K562 (cell line): ENCODE measurements around the gene NINJ1. TPM values are rescaled to one million over a fixed set of nuclear protein-coding genes. Genes with fewer than 3 reads are reported as not detected.

Source experiments
- ATAC-seq: fragments of 200-7000 bp; cut with Tn5 transposase; 3 replicates; pipeline ENCODE4 v1.9.1; 2020; ENCODE audit warnings: moderate library complexity
- BruUV-seq: library from RNA; stranded (reverse); fragments of 400-500 nt; replicated peaks from 2 replicates; lab custom pipeline; 2021; lab: Mats Ljungman, UMichigan
- CTCF ChIA-PET: fragments of 300-600 bp; formaldehyde crosslinking; extraction: SDS; loops from one replicate; lab custom pipeline; 2021; ENCODE audit warnings: low intra/inter-chr PET ratio; lab: Yijun Ruan, JAX
- POLR2A ChIA-PET: fragments of 300-600, 350-650 bp; sonication (Branson Sonifier 250); formaldehyde crosslinking; extraction: SDS; loops from one replicate; lab custom pipeline; 2021; ENCODE audit warnings: antibody characterized with exemption, inconsistent platforms; lab: Yijun Ruan, JAX
- DNase-seq, 4 experiments: peaks; one replicate each; pipeline versions ENCODE4 v3.0.0 to v3.0.0-alpha.2; 2011 to 2018; ENCODE audit warnings: low spot score in 3 of 4, mixed read lengths in 3 of 4; ENCODE audit errors: extremely low read depth in 1 of 4
- FAIRE-seq: peaks from 2 replicates; lab custom pipeline; 2011; peaks lifted over from hg19 to GRCh38; lab: Jason Lieb, UNC
- H2AFZ ChIP-seq: 2 replicates; pipeline ENCODE4 v1.6.0; 2011; ENCODE audit warnings: low read depth, low read length, control low read depth, inconsistent platforms
- H3K27ac ChIP-seq: fragments of 200-600 bp; 3 replicates; pipeline ENCODE4 v1.8.0; 2011; ENCODE audit warnings: low read depth, mild to moderate bottlenecking, control low read depth, inconsistent platforms, low read length, moderate library complexity, mixed read lengths; ENCODE audit errors: extremely low read depth
- H3K27me3 ChIP-seq, 2 experiments: fragments of 300-600 bp in 1 of 2; 2 replicates in 1 of 2; 3 replicates in 1 of 2; pipeline versions ENCODE4 v1.6.0 to v1.8.0; 2011; ENCODE audit warnings: inconsistent platforms in 2 of 2, low read length in 2 of 2, mild to moderate bottlenecking in 1 of 2, mixed read lengths in 1 of 2, moderate library complexity in 1 of 2; ENCODE audit not compliant: control insufficient read depth in 2 of 2, insufficient read depth in 2 of 2
- H3K36me3 ChIP-seq: fragments of 300-600 bp; 3 replicates; pipeline ENCODE4 v1.8.0; 2011; ENCODE audit warnings: mild to moderate bottlenecking, low read length, inconsistent platforms; ENCODE audit not compliant: control insufficient read depth, insufficient read depth
- H3K4me1 ChIP-seq, 2 experiments: fragments of 200-600 bp in 1 of 2; replicated peaks in 1 of 2; 2 replicates in 1 of 2; 3 replicates in 1 of 2; pipeline versions ENCODE4 v1.5.1 to v1.8.0; 2011; ENCODE audit warnings: inconsistent platforms in 2 of 2, low read length in 2 of 2, mild to moderate bottlenecking in 1 of 2, mixed read lengths in 1 of 2, moderate library complexity in 1 of 2; ENCODE audit not compliant: control insufficient read depth in 2 of 2, insufficient read depth in 2 of 2
- H3K4me2 ChIP-seq: 2 replicates; pipeline ENCODE4 v1.6.1; 2011; ENCODE audit warnings: low read length, control low read depth, inconsistent platforms, mixed read lengths; ENCODE audit not compliant: insufficient read depth
- H3K4me3 ChIP-seq: fragments of 200-600 bp; sonication (generic), shearing (Covaris generic); 2 replicates; pipeline ENCODE4 v1.5.1; 2016; ENCODE audit warnings: control low read depth, inconsistent platforms
- H3K79me2 ChIP-seq: fragments of 200-600 bp; 3 replicates; pipeline ENCODE4 v1.8.0; 2011; ENCODE audit warnings: low read length, inconsistent platforms; ENCODE audit not compliant: control insufficient read depth, insufficient read depth
- H3K9ac ChIP-seq, 2 experiments: 2 replicates each; pipeline versions ENCODE4 v1.6.0 to v1.6.1; 2011; ENCODE audit warnings: low read depth in 2 of 2, low read length in 2 of 2, control low read depth in 1 of 2, inconsistent platforms in 1 of 2, mild to moderate bottlenecking in 1 of 2, mixed read lengths in 1 of 2; ENCODE audit not compliant: insufficient read depth in 1 of 2
- H3K9me1 ChIP-seq: one replicate; pipeline ENCODE4 v1.6.0; 2011; ENCODE audit warnings: inconsistent platforms, mild to moderate bottlenecking, low read length, moderate library complexity; ENCODE audit not compliant: control insufficient read depth, insufficient read depth
- H3K9me3 ChIP-seq: replicated peaks from 2 replicates; pipeline ENCODE4 v1.5.1; 2011; ENCODE audit warnings: low read depth, low read length, inconsistent platforms; ENCODE audit not compliant: control insufficient read depth, insufficient read depth
- H4K20me1 ChIP-seq: replicated peaks from 2 replicates; pipeline ENCODE4 v1.6.1; 2011; ENCODE audit warnings: low read length, inconsistent platforms, mixed read lengths; ENCODE audit not compliant: control insufficient read depth, insufficient read depth
- FOXK2 ChIP-seq, 2 experiments: fragments of 450-650 bp; IDR thresholded peaks in 1 of 2; conservative IDR thresholded peaks in 1 of 2; 2 replicates each; pipeline ENCODE4 v1.6.1; 2016; ENCODE audit warnings: low read depth in 2 of 2, mild to moderate bottlenecking in 1 of 2
- NEUROD1 ChIP-seq: fragments of 150-350 bp; IDR thresholded peaks from 2 replicates; pipeline ENCODE4 v1.6.1; 2014; ENCODE audit warnings: borderline replicate concordance, low read length, low read depth; ENCODE audit not compliant: partially characterized antibody
- POLR2H ChIP-seq: IDR thresholded peaks from 2 replicates; pipeline ENCODE4 v1.6.1; 2016; ENCODE audit warnings: missing genetic modification characterization, low read depth, mild to moderate bottlenecking, control low read depth, missing compliant biosample characterization, moderate library complexity
- RBM39 ChIP-seq: fragments of 200-400 bp; formaldehyde crosslinking; optimal IDR thresholded peaks from 2 replicates; pipeline ENCODE3; 2018; ENCODE audit warnings: low read depth, low read length
- SMARCE1 ChIP-seq: fragments of 450-650 bp; IDR thresholded peaks from 2 replicates; pipeline ENCODE4 v1.7.1; 2016; ENCODE audit warnings: mild to moderate bottlenecking
- ZNF41 ChIP-seq: fragments of 250-450 bp; sonication (Bioruptor Pico); conservative IDR thresholded peaks from 2 replicates; pipeline ENCODE4 v1.4.0; 2020; ENCODE audit warnings: mild to moderate bottlenecking
- ZNF586 ChIP-seq: fragments of 450-650 bp; formaldehyde crosslinking; conservative IDR thresholded peaks from 2 replicates; pipeline ENCODE4 v1.4.0; 2020; ENCODE audit warnings: mild to moderate bottlenecking, moderate library complexity
- WGBS: fragments of 100-300 bp; shearing (Covaris generic); methylation state at CpG from one replicate; pipeline ENCODE4 v1.1.6; 2016; ENCODE audit warnings: low coverage, mixed read lengths; ENCODE audit not compliant: insufficient coverage; ENCODE audit errors: missing lambda C conversion rate; 5-methylcytosine and 5-hydroxymethylcytosine counted together
- in situ Hi-C: fragments of 300-500 bp; cut with MboI; formaldehyde crosslinking; loops from 4 replicates; pipeline ENCODE4 v1.15.0; 2018; ENCODE audit warnings: inconsistent platforms, mixed read lengths
- intact Hi-C: fragments of 100-400 bp; cut with micrococcal nuclease; formaldehyde crosslinking; loops from 2 replicates; pipeline ENCODE4 v1.14.2; 2022
- polyA plus RNA-seq, 8 experiments: library from polyadenylated mRNA; depleted of rRNA in 4 of 8; stranded (reverse) in 5 of 8; unstranded in 3 of 8; fragments of >200 nt; fragmentation: Nextera tagmentation in 2 of 8; fragmentation: Illumina TruSeq in 1 of 8; extraction: Ambion mirVana in 2 of 8; extraction: Trizol in 1 of 8; gene quantifications; 2 replicates each; pipeline versions ENCODE4 v1.2.1 to v1.2.3, GENCODE V29; 2011 to 2014; ENCODE audit warnings: inconsistent platforms in 1 of 8, missing spikeins in 1 of 8
- total RNA-seq, 7 experiments: library from RNA; depleted of rRNA in 6 of 7; stranded (reverse); fragments of >200 nt in 6 of 7; fragmentation: Illumina TruSeq in 2 of 7; extraction: Trizol in 2 of 7; gene quantifications; 2 replicates each; pipeline versions ENCODE4 v1.2.1 to v1.2.3, GENCODE V29; 2011 to 2021; ENCODE audit warnings: low replicate concordance in 1 of 7
- TF ChIP-seq, protein P1 (sequence below), 2 experiments: fragments of 450-650 bp in 1 of 2; sonication (generic) in 1 of 2; formaldehyde crosslinking in 1 of 2; IDR thresholded peaks in 1 of 2; conservative IDR thresholded peaks in 1 of 2; 2 replicates each; pipeline versions ENCODE4 v1.6.1 to v1.8.1; 2016 to 2023; ENCODE audit warnings: mild to moderate bottlenecking in 2 of 2, moderate library complexity in 2 of 2, inconsistent platforms in 1 of 2, missing genetic modification reagents in 1 of 2
- TF ChIP-seq, protein P2 (sequence below), 2 experiments: fragments of 450-650 bp in 1 of 2; sonication (generic) in 1 of 2; formaldehyde crosslinking in 1 of 2; IDR thresholded peaks; 2 replicates each; pipeline versions ENCODE4 v1.7.1 to v1.9.0; 2016 to 2022; ENCODE audit warnings: inconsistent platforms in 1 of 2, mild to moderate bottlenecking in 1 of 2, missing genetic modification reagents in 1 of 2

The NINJ1 gene
- total and polyA plus RNA-seq, 9 of the 15 experiments (the other 6 are each of a cell fraction or from before 2014, with no cell fraction given): 0.13 to 8.4 (median 4.9) TPM

DNA sequence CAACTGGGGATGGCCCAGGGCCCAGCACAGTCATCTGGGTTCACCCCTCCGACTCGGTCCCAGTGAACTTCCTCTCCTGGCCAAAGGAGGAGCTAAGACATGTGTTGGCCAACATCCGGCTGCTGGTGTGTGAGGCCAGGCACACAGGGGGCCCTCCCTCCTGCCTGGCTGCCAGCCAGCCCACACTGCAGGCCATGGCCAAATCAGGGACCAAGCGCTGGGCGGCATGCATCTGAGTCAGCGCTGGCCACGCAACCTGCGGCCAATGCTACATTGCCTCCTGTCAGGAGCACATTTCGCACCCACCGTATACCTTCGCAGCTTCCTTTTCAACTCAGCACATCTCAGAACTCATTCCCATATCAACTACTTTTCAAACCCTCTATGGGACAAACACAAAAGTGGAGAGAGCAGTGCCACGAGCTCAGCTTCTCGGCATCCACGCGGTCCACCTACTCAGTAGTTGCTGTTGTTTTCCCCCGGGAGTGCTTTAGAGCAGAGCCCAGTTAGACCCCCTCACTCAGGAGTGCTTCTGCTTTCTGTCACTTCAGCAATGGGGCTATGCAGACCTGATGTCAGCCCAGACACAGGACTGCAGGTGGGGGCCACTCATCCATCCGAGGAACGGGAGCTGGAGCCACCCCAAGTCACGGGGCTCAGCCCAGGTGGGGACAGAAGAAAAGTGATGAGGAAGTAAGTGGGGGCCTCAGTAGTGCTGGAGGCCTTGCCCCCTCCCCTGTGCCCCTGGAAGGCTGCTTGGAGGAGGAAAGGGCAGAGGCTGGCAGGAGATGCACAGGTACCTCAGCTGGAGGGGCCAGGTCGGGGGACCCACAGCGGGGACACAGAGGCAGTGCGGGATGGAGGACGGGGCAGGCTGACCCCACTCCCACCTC is 13.9 kb downstream of the NINJ1 start:
- H4K20me1 ChIP-seq: no peaks in the 10 kb centered on the region
- no peaks in the 10 kb centered on the region for H3K9me3 ChIP-seq
- no TSS peak for BruUV-seq
- no peaks in the 10 kb centered on the region for H3K79me2 ChIP-seq
- peak overlapping the region; percentile 75 for H2AFZ ChIP-seq
- ATAC-seq: peak; percentile 92
- no peaks in the 10 kb centered on the region for H3K27me3 ChIP-seq
- WGBS: 38% methylated on average over 22 of the region's 23 CpGs
- FAIRE-seq: peak; percentile 98
- peak overlapping the region; percentile 63; the same call in 2 of the 3 replicates for H3K27ac ChIP-seq
- POLR2A ChIA-PET: interaction anchor here (0.6 to 2.0 kb wide), 8 partner anchors 9 to 117 kb away, joined by 3 to 16 read pairs (median 4); partner anchors contain the start of gene NINJ1
- DNase-seq: peak; percentile 80 to 87 (median 84)
- H3K4me1 ChIP-seq: peaks cover 24 to 41% of the 10 kb centered on the region in 2 experiments
- H3K4me2 ChIP-seq: peak overlapping the region; percentile 13
- H3K36me3 ChIP-seq: no peaks in the 10 kb centered on the region
- no peaks in the 10 kb centered on the region for H3K9me1 ChIP-seq
- intact Hi-C loops (no loop called here), in situ Hi-C loops (no loop called here)
- peak overlapping the region in 1 of 2 experiments; percentile 26; a peak in 2 of 4 replicates for H3K9ac ChIP-seq
- CTCF ChIA-PET: no interaction called here
- no peak overlapping the region for H3K4me3 ChIP-seq
- TF ChIP-seq RBM39: no peak
- TF ChIP-seq, protein P1, sequence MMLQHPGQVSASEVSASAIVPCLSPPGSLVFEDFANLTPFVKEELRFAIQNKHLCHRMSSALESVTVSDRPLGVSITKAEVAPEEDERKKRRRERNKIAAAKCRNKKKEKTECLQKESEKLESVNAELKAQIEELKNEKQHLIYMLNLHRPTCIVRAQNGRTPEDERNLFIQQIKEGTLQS (IDR thresholded peaks at IDR 0.05): peak; percentile 90
- TF ChIP-seq, protein P1 (CRISPR knock-in tag; conservative IDR thresholded peaks at IDR 0.05): no peak
- TF ChIP-seq, protein P2, sequence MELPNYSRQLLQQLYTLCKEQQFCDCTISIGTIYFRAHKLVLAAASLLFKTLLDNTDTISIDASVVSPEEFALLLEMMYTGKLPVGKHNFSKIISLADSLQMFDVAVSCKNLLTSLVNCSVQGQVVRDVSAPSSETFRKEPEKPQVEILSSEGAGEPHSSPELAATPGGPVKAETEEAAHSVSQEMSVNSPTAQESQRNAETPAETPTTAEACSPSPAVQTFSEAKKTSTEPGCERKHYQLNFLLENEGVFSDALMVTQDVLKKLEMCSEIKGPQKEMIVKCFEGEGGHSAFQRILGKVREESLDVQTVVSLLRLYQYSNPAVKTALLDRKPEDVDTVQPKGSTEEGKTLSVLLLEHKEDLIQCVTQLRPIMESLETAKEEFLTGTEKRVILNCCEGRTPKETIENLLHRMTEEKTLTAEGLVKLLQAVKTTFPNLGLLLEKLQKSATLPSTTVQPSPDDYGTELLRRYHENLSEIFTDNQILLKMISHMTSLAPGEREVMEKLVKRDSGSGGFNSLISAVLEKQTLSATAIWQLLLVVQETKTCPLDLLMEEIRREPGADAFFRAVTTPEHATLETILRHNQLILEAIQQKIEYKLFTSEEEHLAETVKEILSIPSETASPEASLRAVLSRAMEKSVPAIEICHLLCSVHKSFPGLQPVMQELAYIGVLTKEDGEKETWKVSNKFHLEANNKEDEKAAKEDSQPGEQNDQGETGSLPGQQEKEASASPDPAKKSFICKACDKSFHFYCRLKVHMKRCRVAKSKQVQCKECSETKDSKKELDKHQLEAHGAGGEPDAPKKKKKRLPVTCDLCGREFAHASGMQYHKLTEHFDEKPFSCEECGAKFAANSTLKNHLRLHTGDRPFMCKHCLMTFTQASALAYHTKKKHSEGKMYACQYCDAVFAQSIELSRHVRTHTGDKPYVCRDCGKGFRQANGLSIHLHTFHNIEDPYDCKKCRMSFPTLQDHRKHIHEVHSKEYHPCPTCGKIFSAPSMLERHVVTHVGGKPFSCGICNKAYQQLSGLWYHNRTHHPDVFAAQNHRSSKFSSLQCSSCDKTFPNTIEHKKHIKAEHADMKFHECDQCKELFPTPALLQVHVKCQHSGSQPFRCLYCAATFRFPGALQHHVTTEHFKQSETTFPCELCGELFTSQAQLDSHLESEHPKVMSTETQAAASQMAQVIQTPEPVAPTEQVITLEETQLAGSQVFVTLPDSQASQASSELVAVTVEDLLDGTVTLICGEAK (IDR thresholded peaks at IDR 0.05): peak; percentile 62
- TF ChIP-seq, protein P2 (CRISPR knock-in tag; IDR thresholded peaks at IDR 0.05): no peak
- TF ChIP-seq SMARCE1: peak; percentile 63; the same call in 1 of the 2 replicates
- TF ChIP-seq FOXK2 (conservative IDR thresholded peaks at IDR 0.05 in 1 of 2, IDR thresholded peaks at IDR 0.05 in 1 of 2; ENCODE audit: low read depth in 2 of 2): no peak
- TF ChIP-seq NEUROD1: no peak
- no peak for TF ChIP-seq POLR2H (tag)
- TF ChIP-seq ZNF41 (CRISPR knock-in tag): no peak
- TF ChIP-seq ZNF586 (CRISPR knock-in tag): no peak
